ENCODE measurements around the gene IQCK.
"Not testable (repeated sequence)": the region's sequence is repeated elsewhere in the genome, so short reads cannot be mapped to it uniquely, and the experiment has no call there.

Gene IQCK

GRCh38 chr16:19710991-19711545 is 7.0 kb upstream of the IQCK start:
- Histone ChIP-seq H3K27me3 (ENCODE audit: control insufficient read depth, insufficient read depth, low read length) (no peaks in the 10 kb centered on the region), H3K4me3 (ENCODE audit: low read length) (no peak overlapping the region), H3K4me1 (ENCODE audit: control insufficient read depth, insufficient read depth, low read length) (no peaks in the 10 kb centered on the region), H3K36me3 (ENCODE audit: insufficient read depth, low read length) (peaks cover 37% of the 10 kb centered on the region), H3K4me2 (ENCODE audit: low read length) (no peak overlapping the region), H3K9me3 (replicated peaks; ENCODE audit: low read length) (no peaks in the 10 kb centered on the region), H3K9ac (ENCODE audit: low read depth, low read length) (no peak overlapping the region)

- Histone ChIP-seq H3K36me3 (ENCODE audit: insufficient read depth, low read length) (peaks cover 32% of the 10 kb centered on the region), H3K27me3 (ENCODE audit: control insufficient read depth, insufficient read depth, low read length) (no peaks in the 10 kb centered on the region), H3K9ac (ENCODE audit: low read depth, low read length) (no peak overlapping the region), H3K4me1 (ENCODE audit: control insufficient read depth, insufficient read depth, low read length) (peaks cover 4% of the 10 kb centered on the region), H3K4me2 (ENCODE audit: low read length) (no peak overlapping the region), H3K4me3 (ENCODE audit: low read length) (no peak overlapping the region), H3K9me3 (replicated peaks; ENCODE audit: low read length) (no peaks in the 10 kb centered on the region)
Observed at GRCh38 chr16:19711643-19712042, 6.4 kb upstream of the IQCK start.

DNA sequence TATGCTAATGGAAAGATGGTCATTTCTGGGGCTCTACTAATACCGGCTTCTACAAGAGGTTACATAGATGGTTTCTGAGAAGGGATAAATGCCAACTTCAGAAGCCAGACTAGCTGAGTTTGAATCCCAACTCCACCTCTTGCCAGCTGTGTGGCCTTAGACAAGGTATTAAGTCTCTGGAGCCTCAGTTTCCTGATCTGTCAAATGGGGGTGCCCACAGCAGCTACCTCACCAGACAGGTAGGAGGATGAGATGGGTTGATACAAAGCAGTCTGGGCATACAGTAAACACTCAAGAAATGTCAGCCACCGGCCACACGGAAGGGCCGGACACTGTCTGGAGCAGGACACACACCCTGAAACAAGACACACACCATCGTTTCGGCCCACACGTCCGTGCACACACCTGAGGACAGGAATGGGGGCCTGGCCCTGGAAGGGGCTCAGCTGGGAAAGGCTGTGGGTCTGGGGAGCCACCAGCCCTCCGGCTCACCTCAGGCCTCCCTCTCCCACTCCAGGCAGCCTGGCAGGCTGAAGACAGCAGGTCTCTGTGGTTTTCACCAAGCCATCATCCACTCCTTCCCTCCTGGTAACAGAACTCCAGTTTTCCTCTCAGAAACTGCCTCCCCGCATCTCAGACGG is 5.5 kb upstream of the IQCK start:
- peaks cover 27% of the 10 kb centered on the region for H3K36me3 ChIP-seq (ENCODE audit: insufficient read depth, low read length)
- H3K4me1 ChIP-seq (ENCODE audit: control insufficient read depth, insufficient read depth, low read length), result peaks cover 6% of the 10 kb centered on the region
- H3K9ac ChIP-seq (ENCODE audit: low read depth, low read length), result no peak overlapping the region
- H3K4me2 ChIP-seq (ENCODE audit: low read length), result no peak overlapping the region
- H3K4me3 ChIP-seq (ENCODE audit: low read length), result no peak overlapping the region
- H3K9me3 ChIP-seq (replicated peaks; ENCODE audit: low read length), result no peaks in the 10 kb centered on the region
- no peaks in the 10 kb centered on the region for H3K27me3 ChIP-seq (ENCODE audit: control insufficient read depth, insufficient read depth, low read length)

- H3K9ac ChIP-seq (ENCODE audit: low read depth, low read length), result no peak overlapping the region
- no peak overlapping the region for H3K4me2 ChIP-seq (ENCODE audit: low read length)
- no peak overlapping the region for H3K4me3 ChIP-seq (ENCODE audit: low read length)
- peaks cover 6% of the 10 kb centered on the region for H3K4me1 ChIP-seq (ENCODE audit: control insufficient read depth, insufficient read depth, low read length)
- no peaks in the 10 kb centered on the region for H3K27me3 ChIP-seq (ENCODE audit: control insufficient read depth, insufficient read depth, low read length)
- H3K36me3 ChIP-seq (ENCODE audit: insufficient read depth, low read length), result peaks cover 27% of the 10 kb centered on the region
- H3K9me3 ChIP-seq (replicated peaks; ENCODE audit: low read length), result no peaks in the 10 kb centered on the region
Observed at GRCh38 chr16:19713697-19714096, 4.4 kb upstream of the IQCK start.

GRCh38 chr16:19715566-19715965 is 2.5 kb upstream of the IQCK start:
- Histone ChIP-seq H3K27me3 (ENCODE audit: control insufficient read depth, insufficient read depth, low read length) (no peaks in the 10 kb centered on the region), H3K4me3 (ENCODE audit: low read length) (no peak overlapping the region), H3K9me3 (replicated peaks; ENCODE audit: low read length) (no peaks in the 10 kb centered on the region), H3K4me1 (ENCODE audit: control insufficient read depth, insufficient read depth, low read length) (peaks cover 11% of the 10 kb centered on the region), H3K4me2 (ENCODE audit: low read length) (peak overlapping the region; percentile 94), H3K9ac (ENCODE audit: low read depth, low read length) (no peak overlapping the region), H3K36me3 (ENCODE audit: insufficient read depth, low read length) (peaks cover 12% of the 10 kb centered on the region)

DNA sequence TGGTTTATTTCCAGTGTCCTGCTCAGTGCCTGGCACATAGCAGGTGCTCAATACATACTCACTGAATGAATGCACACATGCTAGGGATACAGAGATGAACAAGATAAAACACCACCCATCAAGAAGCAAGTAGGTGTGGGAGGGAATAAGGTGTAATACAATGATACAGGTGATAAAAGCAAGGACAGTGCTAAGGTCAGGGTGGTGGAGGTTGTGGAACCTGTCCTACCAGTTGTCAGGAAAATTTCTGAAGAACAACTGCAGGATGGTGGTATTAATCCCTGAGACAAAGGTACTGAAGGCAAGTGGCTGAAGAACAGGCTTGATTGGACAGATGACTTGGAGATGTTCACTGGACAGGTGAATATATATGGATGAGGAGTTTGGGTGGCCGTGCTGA is 1.9 kb upstream of the IQCK start:
- Histone ChIP-seq H3K4me3 (ENCODE audit: low read length) (peak overlapping the region; percentile 98), H3K9ac (ENCODE audit: low read depth, low read length) (no peak overlapping the region), H3K27me3 (ENCODE audit: control insufficient read depth, insufficient read depth, low read length) (no peaks in the 10 kb centered on the region), H3K36me3 (ENCODE audit: insufficient read depth, low read length) (peaks cover 12% of the 10 kb centered on the region), H3K4me2 (ENCODE audit: low read length) (peak overlapping the region; percentile 94), H3K4me1 (ENCODE audit: control insufficient read depth, insufficient read depth, low read length) (peaks cover 11% of the 10 kb centered on the region), H3K9me3 (replicated peaks; ENCODE audit: low read length) (no peaks in the 10 kb centered on the region)

GRCh38 chr16:19716728-19717127 is 1.3 kb upstream of the IQCK start:
- Histone ChIP-seq H3K4me3 (ENCODE audit: low read length) (peak overlapping the region; percentile 98), H3K4me1 (ENCODE audit: control insufficient read depth, insufficient read depth, low read length) (peaks cover 11% of the 10 kb centered on the region), H3K9ac (ENCODE audit: low read depth, low read length) (peak overlapping the region; percentile 93), H3K36me3 (ENCODE audit: insufficient read depth, low read length) (peaks cover 12% of the 10 kb centered on the region), H3K4me2 (ENCODE audit: low read length) (peak overlapping the region; percentile 94)
- not testable (repeated sequence) for H3K9me3 ChIP-seq (replicated peaks; ENCODE audit: low read length); H3K27me3 ChIP-seq (ENCODE audit: control insufficient read depth, insufficient read depth, low read length)

DNA sequence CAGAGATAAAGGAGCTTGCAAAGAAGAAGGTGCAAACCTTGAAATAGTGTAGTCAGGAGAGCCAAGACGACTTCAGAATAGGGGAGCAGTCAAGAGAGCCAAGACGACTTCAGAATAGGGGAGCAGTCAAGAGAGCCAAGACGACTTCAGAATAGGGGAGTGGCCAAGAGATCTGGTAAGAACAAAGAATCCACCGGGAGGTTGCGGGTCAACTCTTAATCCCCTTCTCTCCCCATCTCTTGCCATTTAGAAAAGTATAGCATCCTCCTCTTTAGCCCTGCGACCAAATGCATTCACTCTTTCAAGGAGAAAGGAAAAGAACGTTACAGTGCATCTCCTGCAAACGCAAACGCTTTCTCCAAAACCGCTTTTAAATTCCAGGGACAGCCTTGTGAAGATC is 757 bp upstream of the IQCK start:
- no peaks in the 10 kb centered on the region for H3K27me3 ChIP-seq (ENCODE audit: control insufficient read depth, insufficient read depth, low read length)
- H3K9ac ChIP-seq (ENCODE audit: low read depth, low read length), result peak overlapping the region; percentile 93
- no peaks in the 10 kb centered on the region for H3K9me3 ChIP-seq (replicated peaks; ENCODE audit: low read length)
- peak overlapping the region; percentile 98 for H3K4me3 ChIP-seq (ENCODE audit: low read length)
- H3K4me1 ChIP-seq (ENCODE audit: control insufficient read depth, insufficient read depth, low read length), result peaks cover 11% of the 10 kb centered on the region
- H3K4me2 ChIP-seq (ENCODE audit: low read length), result peak overlapping the region; percentile 94
- H3K36me3 ChIP-seq (ENCODE audit: insufficient read depth, low read length), result peaks cover 12% of the 10 kb centered on the region

GRCh38 chr16:19718624-19718965 is 524 bp downstream of the IQCK start:
- H3K4me1 ChIP-seq (ENCODE audit: control insufficient read depth, insufficient read depth, low read length), result peaks cover 11% of the 10 kb centered on the region
- H3K9me3 ChIP-seq (replicated peaks; ENCODE audit: low read length), result no peaks in the 10 kb centered on the region
- H3K27me3 ChIP-seq (ENCODE audit: control insufficient read depth, insufficient read depth, low read length), result no peaks in the 10 kb centered on the region
- peak overlapping the region; percentile 94 for H3K4me2 ChIP-seq (ENCODE audit: low read length)
- H3K36me3 ChIP-seq (ENCODE audit: insufficient read depth, low read length), result peaks cover 9% of the 10 kb centered on the region
- H3K9ac ChIP-seq (ENCODE audit: low read depth, low read length), result peak overlapping the region; percentile 93
- peak overlapping the region; percentile 98 for H3K4me3 ChIP-seq (ENCODE audit: low read length)

GRCh38 chr16:19722269-19722952 is 4.3 kb downstream of the IQCK start:
- Histone ChIP-seq H3K4me2 (ENCODE audit: low read length) (no peak overlapping the region), H3K4me3 (ENCODE audit: low read length) (no peak overlapping the region), H3K36me3 (ENCODE audit: insufficient read depth, low read length) (no peaks in the 10 kb centered on the region), H3K4me1 (ENCODE audit: control insufficient read depth, insufficient read depth, low read length) (peaks cover 6% of the 10 kb centered on the region), H3K9ac (ENCODE audit: low read depth, low read length) (no peak overlapping the region), H3K27me3 (ENCODE audit: control insufficient read depth, insufficient read depth, low read length) (no peaks in the 10 kb centered on the region), H3K9me3 (replicated peaks; ENCODE audit: low read length) (no peaks in the 10 kb centered on the region)

- H3K4me1 ChIP-seq (ENCODE audit: control insufficient read depth, insufficient read depth, low read length), result peaks cover 6% of the 10 kb centered on the region
- H3K9me3 ChIP-seq (replicated peaks; ENCODE audit: low read length), result no peaks in the 10 kb centered on the region
- no peak overlapping the region for H3K4me2 ChIP-seq (ENCODE audit: low read length)
- H3K9ac ChIP-seq (ENCODE audit: low read depth, low read length), result no peak overlapping the region
- H3K27me3 ChIP-seq (ENCODE audit: control insufficient read depth, insufficient read depth, low read length), result no peaks in the 10 kb centered on the region
- H3K36me3 ChIP-seq (ENCODE audit: insufficient read depth, low read length), result no peaks in the 10 kb centered on the region
- H3K4me3 ChIP-seq (ENCODE audit: low read length), result no peak overlapping the region
Observed at GRCh38 chr16:19722981-19723380, 4.9 kb downstream of the IQCK start.

- H3K4me1 ChIP-seq (ENCODE audit: control insufficient read depth, insufficient read depth, low read length), result no peaks in the 10 kb centered on the region
- H3K4me3 ChIP-seq (ENCODE audit: low read length), result no peak overlapping the region
- no peaks in the 10 kb centered on the region for H3K9me3 ChIP-seq (replicated peaks; ENCODE audit: low read length)
- no peak overlapping the region for H3K9ac ChIP-seq (ENCODE audit: low read depth, low read length)
- no peak overlapping the region for H3K4me2 ChIP-seq (ENCODE audit: low read length)
- H3K36me3 ChIP-seq (ENCODE audit: insufficient read depth, low read length), result no peaks in the 10 kb centered on the region
- no peaks in the 10 kb centered on the region for H3K27me3 ChIP-seq (ENCODE audit: control insufficient read depth, insufficient read depth, low read length)
Observed at GRCh38 chr16:19728636-19728965, 10.5 kb downstream of the IQCK start.

All from skeletal muscle satellite cell (primary cell).